CD14-positive monocyte (primary cell): ENCODE results near the gene PHACTR3. TPM values are rescaled to one million over a fixed set of nuclear protein-coding genes. Genes with fewer than 3 reads are reported as not detected.

Source experiments
- DNase-seq, 3 donors: peaks; one replicate each; pipeline ENCODE4 v3.0.0-alpha.2; 2011 to 2022
- H2AFZ ChIP-seq: 2 replicates; pipeline ENCODE4 v1.6.0; 2012; ENCODE audit warnings: mild to moderate bottlenecking, low read depth, low read length, inconsistent platforms; ENCODE audit not compliant: insufficient read depth, poor library complexity, severe bottlenecking
- H3K27ac ChIP-seq, 2 donors: 1 replicate in 1 of 2; 2 replicates in 1 of 2; pipeline ENCODE4 v1.5.1; 2012 to 2013; ENCODE audit warnings: low read length in 2 of 2, control low read depth in 1 of 2, inconsistent platforms in 1 of 2, low read depth in 1 of 2, mild to moderate bottlenecking in 1 of 2
- H3K27me3 ChIP-seq, 2 donors: one replicate each; pipeline versions ENCODE4 v1.6.0 to v1.6.1; 2011 to 2013; ENCODE audit warnings: low read length in 2 of 2; ENCODE audit not compliant: control insufficient read depth in 2 of 2, insufficient read depth in 2 of 2
- H3K36me3 ChIP-seq, 2 donors: replicated peaks in 1 of 2; 1 replicate in 1 of 2; 2 replicates in 1 of 2; pipeline versions ENCODE4 v1.5.1 to v1.6.1; 2012 to 2013; ENCODE audit warnings: low read length in 2 of 2, control low read depth in 1 of 2, inconsistent platforms in 1 of 2, mild to moderate bottlenecking in 1 of 2; ENCODE audit not compliant: insufficient read depth in 2 of 2, control insufficient read depth in 1 of 2
- H3K4me1 ChIP-seq, 2 donors: 1 replicate in 1 of 2; 2 replicates in 1 of 2; pipeline versions ENCODE4 v1.5.1 to v1.6.1; 2012 to 2013; ENCODE audit warnings: low read length in 2 of 2, control low read depth in 1 of 2, inconsistent platforms in 1 of 2, mild to moderate bottlenecking in 1 of 2, moderate library complexity in 1 of 2; ENCODE audit not compliant: insufficient read depth in 2 of 2, control insufficient read depth in 1 of 2
- H3K4me2 ChIP-seq: replicated peaks from 2 replicates; pipeline ENCODE3; 2012; ENCODE audit warnings: low read length, moderate library complexity, mild to moderate bottlenecking; ENCODE audit not compliant: poor library complexity, severe bottlenecking; ENCODE audit errors: extremely low read depth
- H3K4me3 ChIP-seq, 3 experiments: fragments of 200-600 bp in 1 of 3; sonication (generic) in 1 of 3; replicated peaks in 1 of 3; 1 replicate in 2 of 3; 2 replicates in 1 of 3; pipeline ENCODE4 v1.5.1; 2011 to 2013; ENCODE audit warnings: low read length in 3 of 3, mild to moderate bottlenecking in 3 of 3, control low read depth in 2 of 3, low read depth in 2 of 3, inconsistent platforms in 1 of 3, moderate library complexity in 1 of 3
- H3K79me2 ChIP-seq: 2 replicates; pipeline ENCODE4 v1.6.0; 2012; ENCODE audit warnings: mild to moderate bottlenecking, control low read depth, inconsistent platforms, low read length, moderate library complexity; ENCODE audit not compliant: insufficient read depth
- H3K9ac ChIP-seq: 2 replicates; pipeline ENCODE4 v1.6.0; 2017; ENCODE audit warnings: low read length, mild to moderate bottlenecking; ENCODE audit not compliant: insufficient read depth, poor library complexity, severe bottlenecking
- H3K9me3 ChIP-seq, 2 donors: replicated peaks in 1 of 2; 1 replicate in 1 of 2; 2 replicates in 1 of 2; pipeline versions ENCODE4 v1.5.1 to v1.6.1; 2012 to 2013; ENCODE audit warnings: low read length in 2 of 2, control low read depth in 1 of 2; ENCODE audit not compliant: control insufficient read depth in 1 of 2, insufficient read depth in 1 of 2
- H4K20me1 ChIP-seq: 2 replicates; pipeline ENCODE4 v1.6.0; 2012; ENCODE audit warnings: mild to moderate bottlenecking, low read length, control low read depth, moderate library complexity; ENCODE audit not compliant: insufficient read depth
- H3K27ac Mint-ChIP-seq, 7 donors: one replicate each; pipeline ENCODE4 v1.8.0; 2020; ENCODE audit warnings: mild to moderate bottlenecking in 7 of 7, mixed read lengths in 7 of 7, moderate library complexity in 6 of 7, inconsistent platforms in 2 of 7
- H3K27me3 Mint-ChIP-seq, 3 donors: one replicate each; pipeline ENCODE4 v1.8.0; 2021 to 2022; ENCODE audit warnings: low read depth in 3 of 3, mild to moderate bottlenecking in 3 of 3, mixed read lengths in 3 of 3, moderate library complexity in 3 of 3, inconsistent platforms in 1 of 3
- H3K36me3 Mint-ChIP-seq, 2 donors: one replicate each; pipeline ENCODE4 v1.8.0; 2020; ENCODE audit warnings: mixed read lengths in 2 of 2, inconsistent platforms in 1 of 2, mild to moderate bottlenecking in 1 of 2
- H3K4me1 Mint-ChIP-seq: one replicate; pipeline ENCODE4 v1.8.0; 2020; ENCODE audit warnings: mild to moderate bottlenecking, mixed read lengths
- H3K4me3 Mint-ChIP-seq, 2 donors: one replicate each; pipeline ENCODE4 v1.8.0; 2020; ENCODE audit warnings: mild to moderate bottlenecking in 2 of 2, mixed read lengths in 2 of 2, moderate library complexity in 1 of 2
- H3K9me3 Mint-ChIP-seq, 7 donors: one replicate each; pipeline ENCODE4 v1.8.0; 2020 to 2022; ENCODE audit warnings: mixed read lengths in 7 of 7, mild to moderate bottlenecking in 6 of 7, moderate library complexity in 6 of 7, inconsistent platforms in 2 of 7
- WGBS: methylation state at CpG from one replicate; pipeline ENCODE4 v1.1.5; 2013; ENCODE audit warnings: missing lambda C conversion rate; ENCODE audit not compliant: insufficient coverage; 5-methylcytosine and 5-hydroxymethylcytosine counted together
- intact Hi-C, 2 donors: fragments of 100-400 bp; cut with micrococcal nuclease; formaldehyde crosslinking; loops; one replicate each; pipeline versions ENCODE4 v1.15.0 to v1.15.1; 2023
- polyA plus RNA-seq, 3 donors: library from polyadenylated mRNA; depleted of rRNA in 1 of 3; unstranded in 2 of 3; stranded (reverse) in 1 of 3; fragments of 300-500 nt in 2 of 3; fragments of >200 nt in 1 of 3; fragmentation: Illumina TruSeq in 2 of 3; gene quantifications; 1 replicate in 2 of 3; 2 replicates in 1 of 3; pipeline ENCODE4 v1.2.3, GENCODE V29; 2012 to 2021
- TF ChIP-seq, protein P1 (sequence below): fragments of 200-600 bp; IDR thresholded peaks from one replicate; pipeline ENCODE4 v1.8.0; 2022; ENCODE audit warnings: antibody characterized with exemption, mild to moderate bottlenecking

Gene PHACTR3
- polyA plus RNA-seq, 3 donors, result 0.11 to 0.17 TPM; not detected in 1

GRCh38 chr20:59742351-59743095 lies 138.2 kb downstream of the PHACTR3 start:
- peaks cover 0 to 2% of the 10 kb centered on the region in 2 donors for H3K36me3 Mint-ChIP-seq
- H3K9me3 ChIP-seq, result peaks cover 12 to 14% of the 10 kb centered on the region in 2 donors
- H3K36me3 ChIP-seq, result no peaks in the 10 kb centered on the region
- H3K4me3 Mint-ChIP-seq, result peak overlapping the region in 1 of 2 donors; percentile 31
- H3K27me3 Mint-ChIP-seq, result peaks cover 50 to 66% (median 51%) of the 10 kb centered on the region in 3 donors
- H3K4me2 ChIP-seq, result no peak overlapping the region
- DNase-seq, result no peak
- H2AFZ ChIP-seq, result no peak overlapping the region
- no peak overlapping the region for H3K4me3 ChIP-seq
- no peak overlapping the region for H3K9ac ChIP-seq
- no peaks in the 10 kb centered on the region for H4K20me1 ChIP-seq
- no peaks in the 10 kb centered on the region for H3K4me1 ChIP-seq
- no peaks in the 10 kb centered on the region for H3K79me2 ChIP-seq
- WGBS, result 92% methylated on average over 22 of the region's 24 CpGs
- intact Hi-C loops, result loop anchor here in 1 of 2 donors (5.0 kb wide), 1 partner anchor 35 kb away; no protein-coding TSS in a partner anchor
- peaks cover 0 to 43% of the 10 kb centered on the region in 2 donors for H3K27me3 ChIP-seq
- peaks cover 7 to 20% (median 14%) of the 10 kb centered on the region in 7 donors for H3K9me3 Mint-ChIP-seq
- TF ChIP-seq, protein P1, sequence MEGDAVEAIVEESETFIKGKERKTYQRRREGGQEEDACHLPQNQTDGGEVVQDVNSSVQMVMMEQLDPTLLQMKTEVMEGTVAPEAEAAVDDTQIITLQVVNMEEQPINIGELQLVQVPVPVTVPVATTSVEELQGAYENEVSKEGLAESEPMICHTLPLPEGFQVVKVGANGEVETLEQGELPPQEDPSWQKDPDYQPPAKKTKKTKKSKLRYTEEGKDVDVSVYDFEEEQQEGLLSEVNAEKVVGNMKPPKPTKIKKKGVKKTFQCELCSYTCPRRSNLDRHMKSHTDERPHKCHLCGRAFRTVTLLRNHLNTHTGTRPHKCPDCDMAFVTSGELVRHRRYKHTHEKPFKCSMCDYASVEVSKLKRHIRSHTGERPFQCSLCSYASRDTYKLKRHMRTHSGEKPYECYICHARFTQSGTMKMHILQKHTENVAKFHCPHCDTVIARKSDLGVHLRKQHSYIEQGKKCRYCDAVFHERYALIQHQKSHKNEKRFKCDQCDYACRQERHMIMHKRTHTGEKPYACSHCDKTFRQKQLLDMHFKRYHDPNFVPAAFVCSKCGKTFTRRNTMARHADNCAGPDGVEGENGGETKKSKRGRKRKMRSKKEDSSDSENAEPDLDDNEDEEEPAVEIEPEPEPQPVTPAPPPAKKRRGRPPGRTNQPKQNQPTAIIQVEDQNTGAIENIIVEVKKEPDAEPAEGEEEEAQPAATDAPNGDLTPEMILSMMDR, result no peak
- no peaks in the 10 kb centered on the region for H3K4me1 Mint-ChIP-seq
- H3K27ac Mint-ChIP-seq, result no peak overlapping the region
- no peak overlapping the region for H3K27ac ChIP-seq

GRCh38 chr20:59743308-59743707 lies 139.0 kb downstream of the PHACTR3 start:
- peaks cover 0 to 2% of the 10 kb centered on the region in 2 donors for H3K36me3 Mint-ChIP-seq
- peaks cover 0 to 48% of the 10 kb centered on the region in 2 donors for H3K27me3 ChIP-seq
- peaks cover 51 to 67% (median 53%) of the 10 kb centered on the region in 3 donors for H3K27me3 Mint-ChIP-seq
- WGBS, result 92% methylated on average over 9 of the region's 9 CpGs
- no peak for DNase-seq
- H3K4me2 ChIP-seq, result no peak overlapping the region
- peaks cover 7 to 22% (median 14%) of the 10 kb centered on the region in 7 donors for H3K9me3 Mint-ChIP-seq
- H2AFZ ChIP-seq, result no peak overlapping the region
- H3K4me1 ChIP-seq, result no peaks in the 10 kb centered on the region
- no peaks in the 10 kb centered on the region for H4K20me1 ChIP-seq
- no peak overlapping the region for H3K4me3 Mint-ChIP-seq
- peaks cover 12 to 14% of the 10 kb centered on the region in 2 donors for H3K9me3 ChIP-seq
- H3K4me3 ChIP-seq, result no peak overlapping the region
- intact Hi-C loops, result loop anchor here in 1 of 2 donors (5.0 kb wide), 1 partner anchor 36 kb away; no protein-coding TSS in a partner anchor
- H3K27ac Mint-ChIP-seq, result no peak overlapping the region
- H3K4me1 Mint-ChIP-seq, result no peaks in the 10 kb centered on the region
- H3K79me2 ChIP-seq, result no peaks in the 10 kb centered on the region
- TF ChIP-seq, protein P1, result no peak
- H3K9ac ChIP-seq, result no peak overlapping the region
- H3K36me3 ChIP-seq, result no peaks in the 10 kb centered on the region
- no peak overlapping the region for H3K27ac ChIP-seq
